ENCODE data around the gene ZNF30. TPM values are rescaled to one million over a fixed set of nuclear protein-coding genes. Genes with fewer than 3 reads are reported as not detected.
"Not testable (repeated sequence)": the region's sequence is repeated elsewhere in the genome, so short reads cannot be mapped to it uniquely, and the experiment has no call there.

Gene ZNF30
- total RNA-seq, 8 experiments from 2014 or later: 4.3 to 8.3 (median 6.9) TPM

DNA sequence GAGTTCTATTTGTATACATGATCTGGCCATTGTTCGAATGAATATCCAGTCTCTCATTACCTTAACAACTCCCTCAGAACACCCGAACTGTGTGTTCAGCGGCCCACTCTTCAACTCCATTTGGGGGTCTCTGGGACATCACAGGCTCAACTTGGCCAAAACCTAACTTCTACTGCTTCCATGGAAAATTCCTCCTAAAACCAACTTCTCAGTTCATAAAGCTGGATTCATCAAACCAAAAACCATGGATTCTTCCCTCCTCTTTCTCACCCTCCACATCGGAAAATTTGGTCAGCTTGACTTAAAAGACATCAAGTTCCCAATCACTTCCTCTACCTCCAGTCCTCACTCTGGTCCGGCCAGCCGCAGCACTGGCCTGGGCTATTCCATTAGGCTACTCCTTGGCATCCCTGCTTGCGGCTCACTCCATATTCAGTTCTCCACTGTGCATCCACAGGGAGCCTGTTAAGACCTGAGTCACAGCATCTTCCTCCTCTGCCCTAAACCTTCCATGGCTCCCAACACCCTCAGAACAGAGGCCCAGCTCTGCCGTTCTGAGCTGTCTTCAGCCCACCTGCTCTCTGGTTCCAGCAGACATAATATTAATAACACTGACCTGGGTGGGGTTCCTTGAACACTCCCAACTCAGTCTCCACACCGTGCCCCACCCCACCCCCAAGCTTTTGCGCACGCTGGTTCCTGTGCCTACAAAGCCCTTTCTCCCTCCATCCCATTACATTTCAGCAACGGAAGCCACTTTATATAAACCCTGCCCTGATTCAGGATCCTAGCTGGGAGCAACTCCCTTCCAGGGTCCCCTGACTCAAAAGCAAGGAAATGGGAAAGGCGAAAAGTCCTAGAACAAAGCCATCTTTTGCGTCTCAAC is 36.2 kb downstream of the ZNF30 start:
- 0 to 89% (median 74%) methylated on average over 1 to 7 of the region's 14 CpGs for WGBS, 10 experiments
- in situ Hi-C loops (cut with MboI; ENCODE audit: low pct_unique_long_range_greater_than_20kb in 2 of 9, low sequenced_read_pairs in 9 of 9, unreplicated experiment in 9 of 9): no loop called here
- peak in 7 of 8 experiments; percentile 3 to 44 (median 10) for ATAC-seq (replicated peaks in 6 of 8)
- peak overlapping the region; percentile 48 to 75 (median 67) for H3K4me3 ChIP-seq
- H3K27ac ChIP-seq: no peak overlapping the region
- H3K4me1 ChIP-seq (replicated peaks in 1 of 2): peaks cover 0 to 5% of the 10 kb centered on the region in 2 donors

DNA sequence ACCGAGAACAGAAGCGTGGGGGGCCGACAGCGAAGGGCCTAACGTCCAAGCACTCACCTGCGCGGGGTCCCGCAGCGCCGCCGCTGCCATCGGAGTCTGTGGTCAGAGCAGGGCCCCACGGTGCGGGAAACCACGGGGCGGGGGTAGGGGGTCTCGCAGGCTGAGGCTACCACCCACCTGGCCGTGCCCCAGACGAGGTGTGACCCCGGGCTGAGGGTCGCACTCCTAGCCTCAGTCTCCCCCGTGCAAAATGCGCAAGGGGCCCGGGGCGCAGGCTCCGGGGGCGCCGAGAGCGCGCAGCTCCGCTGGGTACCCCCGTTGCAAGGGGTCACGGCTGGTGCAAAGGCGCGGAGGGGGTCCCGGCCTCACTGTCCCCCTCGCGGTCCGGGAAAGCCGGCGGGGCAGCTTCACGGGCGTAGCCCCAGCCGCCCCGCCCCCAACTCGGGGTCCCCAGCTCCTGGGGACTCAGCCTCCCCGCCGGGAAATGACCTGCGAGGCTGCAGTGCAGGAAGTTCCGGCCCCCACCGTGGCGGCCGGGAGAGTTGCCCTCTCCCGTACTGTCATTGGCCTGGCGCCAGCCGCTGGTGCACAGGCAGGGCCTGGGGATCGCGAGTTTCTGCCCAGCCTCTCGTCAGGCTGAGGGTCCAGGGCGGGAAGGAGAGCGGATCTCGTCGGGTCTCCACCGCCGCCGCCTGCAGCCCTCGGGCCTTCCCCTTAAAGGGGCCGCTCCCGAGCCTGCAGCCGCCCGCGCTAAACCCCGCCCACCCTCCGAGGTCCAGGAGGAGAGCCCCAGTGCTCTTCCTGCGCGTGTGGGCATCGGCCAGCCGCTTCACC is 37.1 kb downstream of the ZNF30 start, which contains the start of gene ZNF792:
Gene ZNF792 (minus strand): TSS at position 657 of the 834 bp plus-strand sequence. CDS start 567 bp downstream, at position 90.
- 0 to 9% (median 0%) methylated on average over 1 to 22 of the region's 78 CpGs; no CpG with 5 or more reads in 4 of the 10 experiments for WGBS, 10 experiments
- peak within 1 kb of the TSS; percentile 11 to 44 for H3K27ac ChIP-seq
- peak; percentile 81 to 95 (median 93) for ATAC-seq (replicated peaks in 6 of 8)
- peaks cover 0 to 5% of the 10 kb centered on the region in 2 donors for H3K4me1 ChIP-seq (replicated peaks in 1 of 2)
- in situ Hi-C loops (cut with MboI; ENCODE audit: low pct_unique_long_range_greater_than_20kb in 2 of 9, low sequenced_read_pairs in 9 of 9, unreplicated experiment in 9 of 9): no loop called here
- peak within 1 kb of the TSS; percentile 48 to 75 (median 67) for H3K4me3 ChIP-seq

DNA sequence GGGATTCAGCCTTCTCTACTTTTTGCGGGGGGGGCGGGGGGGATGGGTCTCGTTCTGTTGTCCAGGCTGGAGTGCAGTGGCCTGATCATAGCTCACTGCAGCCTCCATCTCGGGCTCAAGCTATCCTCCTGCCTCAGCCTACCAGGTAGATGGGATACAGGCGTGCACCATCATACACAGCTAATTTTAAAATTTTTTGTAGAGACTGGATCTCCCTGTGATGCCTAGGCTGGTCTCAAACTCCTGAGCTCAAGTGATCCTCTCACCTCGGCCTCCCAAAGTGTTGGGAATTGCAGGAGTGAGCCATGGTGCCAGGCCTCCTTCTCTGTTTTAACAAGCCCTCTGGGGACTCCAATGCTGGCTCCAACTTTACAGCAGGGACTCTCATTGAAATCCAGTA is 37.9 kb downstream of the ZNF30 start:
- Histone ChIP-seq H3K4me3 (peak overlapping the region in 1 of 5 donors; percentile 48), H3K27ac (no peak overlapping the region), H3K4me1 (replicated peaks in 1 of 2) (peaks cover 0 to 5% of the 10 kb centered on the region in 2 donors)
- in situ Hi-C loops (cut with MboI; ENCODE audit: low pct_unique_long_range_greater_than_20kb in 2 of 9, low sequenced_read_pairs in 9 of 9, unreplicated experiment in 9 of 9): no loop called here
- ATAC-seq (replicated peaks in 6 of 8): no peak
- WGBS, 10 experiments: 0 to 100% (median 81%) methylated on average over 1 to 6 of the region's 6 CpGs; no CpG with 5 or more reads in 6 of the 10 experiments

DNA sequence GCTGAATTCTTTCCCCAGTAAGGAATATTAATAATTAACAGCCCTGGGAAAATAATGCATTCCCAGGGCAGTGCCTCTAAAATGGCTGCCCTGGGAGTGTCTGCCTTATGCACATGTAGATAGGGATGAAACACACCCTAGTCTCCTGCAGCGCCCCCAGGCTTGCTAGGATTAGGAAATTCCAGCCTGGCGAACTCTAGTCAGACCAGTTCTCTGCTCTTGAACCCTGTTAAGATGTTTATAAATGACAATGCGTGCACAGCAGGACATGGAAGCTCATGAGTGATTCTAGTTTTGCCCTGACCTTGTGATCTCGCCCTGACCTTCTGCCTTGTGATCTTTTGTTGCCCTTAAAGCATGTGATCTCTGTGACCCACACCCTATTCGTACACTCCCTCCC is 38.8 kb downstream of the ZNF30 start:
- H3K4me3 ChIP-seq; H3K27ac ChIP-seq; H3K4me1 ChIP-seq (replicated peaks in 1 of 2); in situ Hi-C loops (cut with MboI; ENCODE audit: low pct_unique_long_range_greater_than_20kb in 2 of 9, low sequenced_read_pairs in 9 of 9, unreplicated experiment in 9 of 9); ATAC-seq (replicated peaks in 6 of 8): not testable (repeated sequence)
- 20 to 100% (median 60%) methylated on average over 1 to 4 of the region's 5 CpGs; no CpG with 5 or more reads in 1 of the 10 experiments for WGBS, 10 experiments

DNA sequence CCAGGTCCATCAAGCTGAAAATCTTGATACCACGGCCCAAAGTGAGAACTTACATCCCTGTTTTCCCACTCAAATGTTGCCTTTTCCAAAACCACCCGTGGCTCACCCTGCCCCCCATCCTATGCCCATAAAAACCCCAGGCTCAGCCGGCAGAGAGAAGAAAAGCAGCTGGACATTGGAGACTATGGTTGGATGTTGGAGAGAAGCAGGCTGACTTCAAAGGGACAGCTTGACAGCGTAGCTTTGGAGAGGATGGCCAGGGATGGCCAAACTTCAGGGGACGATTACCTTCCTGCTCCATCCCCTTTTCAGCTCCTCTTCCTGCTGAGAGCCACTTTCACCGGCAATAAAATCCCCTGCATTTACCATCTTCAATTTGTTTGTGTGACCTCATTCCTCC is 40.8 kb downstream of the ZNF30 start:
- 33 to 77% (median 54%) methylated on average over 2 to 6 of the region's 6 CpGs; no CpG with 5 or more reads in 2 of the 10 experiments for WGBS, 10 experiments
- in situ Hi-C loops (cut with MboI; ENCODE audit: low pct_unique_long_range_greater_than_20kb in 2 of 9, low sequenced_read_pairs in 9 of 9, unreplicated experiment in 9 of 9): no loop called here
- no peak overlapping the region for H3K4me3 ChIP-seq
- H3K4me1 ChIP-seq (replicated peaks in 1 of 2): peaks cover 0 to 4% of the 10 kb centered on the region in 2 donors
- no peak for ATAC-seq (replicated peaks in 6 of 8)
- no peak overlapping the region for H3K27ac ChIP-seq

DNA sequence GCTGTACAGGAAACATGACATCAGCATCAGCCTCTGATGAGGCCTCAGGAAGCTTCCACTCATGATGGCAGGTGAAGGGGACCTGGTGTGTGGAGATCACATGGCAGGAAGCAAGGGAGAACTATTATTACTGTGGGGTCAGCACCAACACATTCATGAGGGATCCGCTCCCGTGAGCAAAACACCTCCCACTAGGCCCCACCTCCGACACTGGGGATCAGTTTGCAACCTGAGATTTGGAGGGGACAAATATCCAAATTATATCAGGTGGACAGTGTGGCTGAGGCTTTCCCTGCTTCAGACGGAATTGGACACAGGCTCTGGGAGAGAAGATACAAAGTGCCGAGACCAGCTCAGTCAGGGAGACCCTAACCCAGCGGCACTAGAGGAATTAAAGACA is 43.0 kb downstream of the ZNF30 start:
- WGBS, 10 experiments: 44 to 95% (median 64%) methylated on average over 2 to 6 of the region's 6 CpGs; no CpG with 5 or more reads in 4 of the 10 experiments
- in situ Hi-C loops (cut with MboI; ENCODE audit: low pct_unique_long_range_greater_than_20kb in 2 of 9, low sequenced_read_pairs in 9 of 9, unreplicated experiment in 9 of 9): no loop called here
- Histone ChIP-seq H3K4me1 (replicated peaks in 1 of 2) (no peaks in the 10 kb centered on the region), H3K4me3 (no peak overlapping the region), H3K27ac (no peak overlapping the region)
- no peak for ATAC-seq (replicated peaks in 6 of 8)

DNA sequence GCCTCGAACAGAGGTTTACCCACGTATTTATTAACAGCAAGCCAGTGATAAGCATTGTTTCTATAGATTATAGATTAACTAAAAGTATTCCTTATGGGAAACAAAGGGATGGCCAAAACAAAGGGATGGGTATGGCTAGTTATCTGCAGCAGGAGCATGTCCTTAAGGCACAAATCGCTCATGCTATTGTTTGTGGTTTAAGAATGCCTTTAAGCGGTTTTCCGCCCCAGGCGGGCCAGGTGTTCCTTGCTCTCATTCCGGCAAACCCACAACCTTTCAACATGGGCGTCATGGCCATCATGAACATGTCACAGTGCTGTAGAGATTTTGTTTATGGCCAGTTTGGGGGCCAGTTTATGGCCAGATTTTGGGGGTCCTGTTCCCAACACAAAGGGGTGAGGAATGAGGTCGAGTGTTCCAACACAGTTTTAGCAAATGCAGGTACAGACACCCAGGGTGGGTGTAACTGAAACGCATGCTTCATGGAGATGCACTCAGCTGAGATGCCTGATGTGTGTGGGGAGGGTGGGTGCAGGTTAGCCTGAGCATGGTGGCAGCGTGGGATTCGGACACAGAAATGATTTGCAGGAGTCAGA is 43.6 kb downstream of the ZNF30 start:
- 39 to 100% (median 70%) methylated on average over 2 to 11 of the region's 12 CpGs; no CpG with 5 or more reads in 2 of the 10 experiments for WGBS, 10 experiments
- in situ Hi-C loops (cut with MboI; ENCODE audit: low pct_unique_long_range_greater_than_20kb in 2 of 9, low sequenced_read_pairs in 9 of 9, unreplicated experiment in 9 of 9): not testable (repeated sequence)

DNA sequence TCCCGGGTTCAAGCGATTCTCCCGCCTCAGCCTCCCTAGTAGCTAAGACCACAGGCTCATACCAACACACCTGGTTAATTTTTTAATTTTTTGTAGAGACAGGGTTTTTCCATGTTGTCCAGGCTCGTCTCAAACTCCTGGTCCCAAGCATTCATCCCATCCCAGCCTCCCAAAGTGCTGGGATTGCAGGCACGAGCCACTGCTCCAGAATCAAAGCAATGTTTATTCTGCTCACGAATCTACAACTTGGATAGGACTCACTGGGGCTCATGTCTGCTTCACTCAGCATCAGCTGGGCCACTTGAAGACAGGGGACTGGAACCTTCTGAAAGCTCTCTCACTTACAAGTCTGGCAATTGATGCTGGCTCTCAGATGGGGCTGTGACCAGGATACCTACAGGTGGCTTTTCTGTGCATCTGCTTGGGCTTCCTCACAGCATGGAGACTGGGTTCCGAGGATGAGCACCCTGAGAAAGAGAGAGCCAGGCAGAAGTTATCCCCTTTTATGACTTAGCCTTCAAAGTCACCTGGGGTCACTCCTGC is 45.5 kb downstream of the ZNF30 start:
- WGBS, 10 experiments: 0 to 100% (median 49%) methylated on average over 1 to 6 of the region's 7 CpGs; no CpG with 5 or more reads in 2 of the 10 experiments
- Histone ChIP-seq H3K27ac (no peak overlapping the region), H3K4me1 (replicated peaks in 1 of 2) (no peaks in the 10 kb centered on the region), H3K4me3 (no peak overlapping the region)
- no peak for ATAC-seq (replicated peaks in 6 of 8)
- in situ Hi-C loops (cut with MboI; ENCODE audit: low pct_unique_long_range_greater_than_20kb in 2 of 9, low sequenced_read_pairs in 9 of 9, unreplicated experiment in 9 of 9): no loop called here

More for the DNA sequence above, 43.6 kb downstream of the ZNF30 start:
- not testable (repeated sequence) for H3K27ac ChIP-seq; H3K4me1 ChIP-seq (replicated peaks in 1 of 2); ATAC-seq (replicated peaks in 6 of 8); H3K4me3 ChIP-seq

DNA sequence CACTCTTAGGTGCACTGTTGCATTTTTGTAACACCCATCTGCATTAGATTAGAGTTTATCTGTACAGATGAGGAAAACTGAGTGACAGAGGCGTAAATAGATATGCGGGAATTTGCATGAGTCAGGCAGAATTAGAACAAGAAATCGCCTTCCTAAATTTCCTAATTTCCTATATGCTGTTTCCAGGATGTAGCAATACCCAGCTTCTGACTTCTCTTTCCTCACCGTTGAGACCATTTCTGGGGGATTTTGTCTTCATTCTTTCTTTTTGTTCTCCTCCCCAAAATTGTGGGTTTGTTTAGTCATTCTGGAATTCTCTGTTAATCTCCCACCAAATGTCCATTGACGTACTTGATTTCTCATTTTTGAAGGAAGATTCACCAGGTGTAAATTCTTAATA is 47.9 kb downstream of the ZNF30 start:
- Histone ChIP-seq H3K4me3 (no peak overlapping the region), H3K4me1 (replicated peaks in 1 of 2) (no peaks in the 10 kb centered on the region), H3K27ac (no peak overlapping the region)
- WGBS, 10 experiments: 0 to 83% (median 64%) methylated on average over 1 to 5 of the region's 5 CpGs; no CpG with 5 or more reads in 1 of the 10 experiments
- in situ Hi-C loops (cut with MboI; ENCODE audit: low pct_unique_long_range_greater_than_20kb in 2 of 9, low sequenced_read_pairs in 9 of 9, unreplicated experiment in 9 of 9): no loop called here
- peak in 2 of 8 experiments; percentile 18 to 29 for ATAC-seq (replicated peaks in 6 of 8)

DNA sequence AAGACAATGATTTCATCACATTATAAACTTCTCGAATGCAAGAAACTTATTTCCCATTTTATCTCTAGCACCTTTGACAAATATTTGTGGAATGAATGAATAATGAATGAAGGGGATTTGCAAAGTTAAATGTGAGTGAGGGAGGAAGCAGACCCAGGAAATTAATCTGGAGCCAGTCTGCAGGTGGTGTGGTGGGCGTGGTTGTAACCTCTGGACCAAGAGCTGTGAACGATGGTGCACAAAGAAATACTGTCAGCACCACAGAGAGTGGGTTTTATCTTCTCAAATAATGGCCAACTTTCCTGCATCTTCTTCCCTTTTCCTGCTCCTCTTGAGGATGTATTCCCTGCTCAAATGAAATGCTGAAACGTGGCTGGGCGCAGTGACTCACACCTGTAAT is 48.4 kb downstream of the ZNF30 start:
- WGBS, 10 experiments: 7 to 80% (median 51%) methylated on average over 1 to 4 of the region's 5 CpGs
- no peak for ATAC-seq (replicated peaks in 6 of 8)
- in situ Hi-C loops (cut with MboI; ENCODE audit: low pct_unique_long_range_greater_than_20kb in 2 of 9, low sequenced_read_pairs in 9 of 9, unreplicated experiment in 9 of 9): no loop called here
- no peak overlapping the region for H3K4me3 ChIP-seq
- H3K27ac ChIP-seq: no peak overlapping the region
- no peaks in the 10 kb centered on the region for H3K4me1 ChIP-seq (replicated peaks in 1 of 2)

DNA sequence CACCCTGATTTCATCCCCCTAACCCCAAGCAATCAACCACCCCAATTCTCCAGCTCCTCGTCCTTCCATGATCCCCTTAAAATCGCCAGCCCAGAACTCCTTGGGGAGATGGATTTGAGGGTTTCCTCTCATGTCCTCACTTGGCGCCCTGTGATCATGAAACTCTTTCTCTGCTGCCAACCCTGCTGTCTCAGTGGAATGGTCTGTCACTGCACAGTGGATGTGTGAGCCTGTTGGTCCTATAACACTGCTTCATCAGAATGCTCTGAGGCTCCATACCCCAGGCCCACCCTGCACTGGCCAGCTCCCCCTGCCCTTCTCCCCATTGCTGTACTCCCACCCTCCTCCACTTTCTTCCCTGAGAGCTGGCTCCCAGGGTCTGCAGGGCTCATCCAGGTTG is 49.9 kb downstream of the ZNF30 start:
- H3K4me3 ChIP-seq: no peak overlapping the region
- WGBS, 10 experiments: 10 to 55% (median 27%) methylated on average over 1 to 2 of the region's 3 CpGs; no CpG with 5 or more reads in 6 of the 10 experiments
- H3K4me1 ChIP-seq (replicated peaks in 1 of 2): no peaks in the 10 kb centered on the region
- no peak overlapping the region for H3K27ac ChIP-seq
- in situ Hi-C loops (cut with MboI; ENCODE audit: low pct_unique_long_range_greater_than_20kb in 2 of 9, low sequenced_read_pairs in 9 of 9, unreplicated experiment in 9 of 9): no loop called here
- ATAC-seq (replicated peaks in 6 of 8): no peak

DNA sequence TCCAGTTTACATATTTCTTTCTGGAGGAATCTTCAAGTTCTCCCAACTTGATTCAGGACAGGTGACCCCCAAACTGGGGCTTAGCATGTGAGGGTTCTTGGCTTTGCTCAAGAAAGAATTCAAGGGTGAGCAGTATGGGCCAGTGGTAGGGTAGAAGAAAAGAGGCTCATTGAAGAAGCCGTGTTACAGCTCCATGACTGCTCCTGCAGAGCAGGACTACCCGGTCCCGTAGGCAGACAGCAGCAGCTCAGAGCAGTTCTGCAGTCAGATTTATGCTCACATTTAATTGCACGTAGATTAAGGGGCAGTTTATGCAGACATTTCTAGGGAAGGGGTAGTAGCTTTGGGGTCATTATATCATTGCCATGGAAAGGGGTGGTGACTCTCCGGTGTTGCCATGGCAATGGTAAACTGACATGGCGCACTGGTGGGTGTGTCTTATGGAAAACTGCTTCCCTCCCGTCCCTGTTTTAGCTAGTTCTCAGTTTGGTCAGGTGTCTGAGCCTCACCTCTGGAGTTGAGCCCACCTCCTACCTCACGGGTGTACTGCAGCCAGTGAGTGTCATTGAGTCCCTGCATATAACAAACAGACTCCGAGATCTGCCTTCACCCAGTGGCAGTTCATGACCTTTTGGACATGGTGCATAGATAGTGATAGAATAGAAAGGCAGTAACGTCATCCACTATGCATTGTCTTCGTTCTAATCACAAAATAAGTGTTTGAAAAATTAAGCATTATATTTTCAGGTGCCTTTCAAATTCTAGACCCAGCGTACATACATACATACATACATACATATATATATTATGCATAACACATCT is 53.3 kb downstream of the ZNF30 start:
- in situ Hi-C loops (cut with MboI; ENCODE audit: low pct_unique_long_range_greater_than_20kb in 2 of 9, low sequenced_read_pairs in 9 of 9, unreplicated experiment in 9 of 9): no loop called here
- 33 to 100% (median 72%) methylated on average over 1 to 7 of the region's 12 CpGs for WGBS, 10 experiments
- Histone ChIP-seq H3K4me1 (replicated peaks in 1 of 2) (no peaks in the 10 kb centered on the region), H3K4me3 (no peak overlapping the region), H3K27ac (no peak overlapping the region)
- peak in 1 of 8 experiments; percentile 35 for ATAC-seq (replicated peaks in 6 of 8)
